Pancreas (tissue), 10 donors: Measurements from ENCODE around the gene ERI3. TPM values are rescaled to one million over a fixed set of nuclear protein-coding genes. Genes with fewer than 3 reads are reported as not detected.
A peak's percentile ranks its signal among the peaks of the same experiment; 100 is the strongest.

Experiments used
- ATAC-seq, 4 donors: fragments of 200-7000 bp; cut with Tn5 transposase; one replicate each; pipeline versions ENCODE4 v1.8.0 to v1.9.1; 2020; ENCODE audit warnings: mild to moderate bottlenecking in 4 of 4, moderate library complexity in 4 of 4
- DNase-seq, 6 donors: peaks; one replicate each; pipeline ENCODE4 v3.0.0-alpha.2; 2020
- FAIRE-seq: peaks from 2 replicates; lab custom pipeline; 2012; peaks lifted over from hg19 to GRCh38; lab: Jason Lieb, UNC
- H3K27ac ChIP-seq, 4 donors: fragments of 200-600 bp; sonication (generic); 1 replicate in 3 of 4; 2 replicates in 1 of 4; pipeline versions ENCODE4 v1.5.0 to v1.8.0; 2020
- H3K27me3 ChIP-seq, 4 donors: fragments of 200-600 bp; one replicate each; pipeline ENCODE4 v1.8.0; 2021
- H3K36me3 ChIP-seq, 3 donors: fragments of 200-600 bp; sonication (generic) in 1 of 3; one replicate each; pipeline versions ENCODE4 v1.5.0 to v1.8.0; 2020 to 2021
- H3K4me1 ChIP-seq, 3 donors: fragments of 200-600 bp; one replicate each; pipeline ENCODE4 v1.8.0; 2021
- H3K4me3 ChIP-seq, 4 donors: fragments of 200-600 bp; sonication (generic) in 2 of 4; one replicate each; pipeline versions ENCODE4 v1.5.0 to v1.8.0; 2020 to 2021
- H3K9me3 ChIP-seq, 4 donors: fragments of 200-600 bp; one replicate each; pipeline ENCODE4 v1.8.0; 2021
- CTCF ChIP-seq, 4 donors: fragments of 200-600 bp; sonication (generic) in 3 of 4; IDR thresholded peaks; one replicate each; pipeline versions ENCODE4 v1.5.0 to v1.8.0; 2021; ENCODE audit warnings: antibody characterized with exemption in 4 of 4
- WGBS, 2 donors: extraction: QIAGEN DNeasy Blood & Tissue Kit; methylation state at CpG; one replicate each; pipeline ENCODE4 v1.1.7; 2013; 5-methylcytosine and 5-hydroxymethylcytosine counted together
- intact Hi-C, 3 donors: fragments of 100-400 bp; cut with DNase I; formaldehyde crosslinking; loops; one replicate each; pipeline versions ENCODE4 v1.11.1 to v1.14.2; 2022
- polyA plus RNA-seq, 2 donors: library from polyadenylated mRNA; stranded (reverse); fragments of 200-250 nt; gene quantifications; one replicate each; pipeline ENCODE4 v1.2.3, GENCODE V29; 2013
- total RNA-seq, 6 donors: library from RNA; stranded (reverse); fragmentation: NEBNext Ultra II Directional in 4 of 6; extraction: Animal tissue kit (Norgen Biotek cat#: 25700) in 4 of 6; gene quantifications; one replicate each; pipeline versions ENCODE4 v1.2.1 to v1.2.4, GENCODE V29; 2021 to 2023
- donor health status: healthy with polysubstance abuse.
- donor health status: DM: no; HTN: no; CAD: no; lungs with moderate emphysema.
- donor health status: DM: no; HTN: no; CAD: no.
- donor health status: control.
- donor health status: control.
- donor health status: Bipolar disorder and iron deficiency.
- donor health status: DM: yes; HTN: yes; CAD: no.
- donor health status: DM: no; HTN: no; CAD: no.
- donor health status: DM: no; HTN: no; CAD: no.
- donor health status: DM: yes; HTN: yes; CAD: no.

Gene ERI3
- total and polyA plus RNA-seq, 8 donors, result 18.9 to 33.7 (median 21.8) TPM

- ATAC-seq, result no peak
- intact Hi-C loops, result loop anchor here in 1 of 3 donors (5.0 kb wide), 1 partner anchor 98 kb away; no protein-coding TSS in a partner anchor
- no peak for FAIRE-seq
- no peak overlapping the region for H3K4me3 ChIP-seq
- no peaks in the 10 kb centered on the region for H3K27me3 ChIP-seq
- peaks cover 0 to 11% (median 3%) of the 10 kb centered on the region in 3 donors for H3K36me3 ChIP-seq
- no peak overlapping the region for H3K27ac ChIP-seq
- TF ChIP-seq CTCF (IDR thresholded peaks at IDR 0.05), result no peak
- H3K4me1 ChIP-seq, result peaks cover 0 to 14% (median 6%) of the 10 kb centered on the region in 3 donors
- no peaks in the 10 kb centered on the region for H3K9me3 ChIP-seq
- no peak for DNase-seq
Observed at GRCh38 chr1:44315521-44315920, 39.5 kb downstream of the ERI3 start.

- Histone ChIP-seq H3K27me3 (no peaks in the 10 kb centered on the region), H3K4me3 (no peak overlapping the region), H3K27ac (peak overlapping the region in 1 of 4 donors; percentile 3), H3K9me3 (no peaks in the 10 kb centered on the region), H3K36me3 (peaks cover 0 to 11% (median 3%) of the 10 kb centered on the region in 3 donors), H3K4me1 (peaks cover 0 to 14% (median 6%) of the 10 kb centered on the region in 3 donors)
- TF ChIP-seq CTCF (IDR thresholded peaks at IDR 0.05), result no peak
- no peak for DNase-seq
- WGBS, 2 donors, result 74 to 76% methylated on average over 5 of the region's 5 CpGs
- no peak for ATAC-seq
- no peak for FAIRE-seq
- intact Hi-C loops, result no loop called here
Observed at GRCh38 chr1:44314452-44314851, 40.6 kb downstream of the ERI3 start.

GRCh38 chr1:44313265-44313918 is 41.7 kb downstream of the ERI3 start:
- H3K4me1 ChIP-seq, result peaks cover 0 to 14% (median 6%) of the 10 kb centered on the region in 3 donors
- H3K27me3 ChIP-seq, result no peaks in the 10 kb centered on the region
- H3K36me3 ChIP-seq, result peaks cover 0 to 6% (median 3%) of the 10 kb centered on the region in 3 donors
- 37 to 40% methylated on average over 3 of the region's 3 CpGs for WGBS, 2 donors
- H3K4me3 ChIP-seq, result no peak overlapping the region
- H3K27ac ChIP-seq, result peak overlapping the region; percentile 3 to 37 (median 22)
- ATAC-seq (peak; percentile 86 to 94 (median 91)), DNase-seq (peak in 4 of 6 donors; percentile 38 to 58 (median 47)), FAIRE-seq (no peak)
- intact Hi-C loops, result no loop called here
- no peaks in the 10 kb centered on the region for H3K9me3 ChIP-seq
- TF ChIP-seq CTCF (IDR thresholded peaks at IDR 0.05), result peak in 2 of 4 donors; percentile 10 to 17

- Histone ChIP-seq H3K4me3 (no peak overlapping the region), H3K27me3 (no peaks in the 10 kb centered on the region), H3K9me3 (no peaks in the 10 kb centered on the region), H3K4me1 (peaks cover 0 to 14% (median 6%) of the 10 kb centered on the region in 3 donors), H3K27ac (peak overlapping the region in 1 of 4 donors; percentile 37), H3K36me3 (peaks cover 0 to 14% (median 1%) of the 10 kb centered on the region in 3 donors)
- no peak for DNase-seq
- peak; percentile 8 to 51 (median 35) for ATAC-seq
- no peak for FAIRE-seq
- TF ChIP-seq CTCF (IDR thresholded peaks at IDR 0.05), result no peak
- WGBS, 2 donors, result 74 to 76% methylated on average over 10 of the region's 10 CpGs
- intact Hi-C loops, result no loop called here
Observed at GRCh38 chr1:44312399-44313196, 42.5 kb downstream of the ERI3 start.
